Measurements from ENCODE around the gene TRIM52. TPM values are rescaled to one million over a fixed set of nuclear protein-coding genes. Genes with fewer than 3 reads are reported as not detected.
A peak's percentile ranks its signal among the peaks of the same experiment; 100 is the strongest.

The TRIM52 gene
- total and polyA plus RNA-seq, 2 of the 13 experiments (the other 11 are each of a cell fraction or from before 2014, with no cell fraction given) = 7.2 to 11.6 TPM

DNA sequence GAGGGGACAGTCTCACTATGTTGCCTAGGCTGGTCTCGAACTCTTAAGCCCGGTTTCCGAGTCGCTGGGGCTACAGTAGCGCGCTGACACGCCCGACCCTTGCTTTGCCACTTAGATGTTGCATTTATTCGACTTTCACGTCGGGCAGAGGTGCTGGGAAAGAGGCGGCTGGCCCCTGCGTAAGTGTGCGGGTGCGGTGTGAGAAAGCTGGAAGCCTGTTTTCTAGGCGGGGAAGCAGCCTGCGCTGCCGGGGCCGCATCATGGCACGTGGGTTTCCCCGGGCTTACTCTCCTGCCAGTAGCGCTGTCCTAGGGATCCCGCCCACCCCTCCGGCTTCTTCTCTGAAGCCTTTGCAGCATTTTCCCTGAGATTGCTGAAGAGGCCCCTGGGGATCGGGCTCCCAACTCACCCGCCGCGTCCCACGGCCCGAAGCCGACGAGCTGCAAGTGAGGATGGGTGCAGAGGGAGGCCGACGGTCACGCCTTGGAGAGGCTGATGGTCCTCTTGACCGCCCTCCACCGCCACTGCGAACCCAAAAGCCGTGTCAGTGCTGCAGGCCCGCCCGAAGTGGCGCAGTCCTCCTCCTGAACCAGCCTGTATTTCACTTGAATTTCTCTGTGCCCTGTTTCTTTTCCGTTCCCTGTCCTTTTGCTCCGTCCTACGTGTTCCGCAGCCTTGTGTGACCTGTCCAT, 43.7 kb downstream of the TRIM52 start (continued):
- TF ChIP-seq ZNF282 (IDR thresholded peaks at IDR 0.05; ENCODE audit: partially characterized antibody) = no peak
- TF ChIP-seq ZNF761 (CRISPR knock-in tag; conservative IDR thresholded peaks at IDR 0.05) = no peak
- no peak for TF ChIP-seq ZNF460 (CRISPR knock-in tag; IDR thresholded peaks at IDR 0.05; ENCODE audit: borderline replicate concordance)
- TF ChIP-seq ZFP90 (CRISPR knock-in tag; IDR thresholded peaks at IDR 0.05; ENCODE audit: borderline replicate concordance) = no peak
- no peak; the same call in 1 of the 2 replicates for TF ChIP-seq ZNF768 (CRISPR knock-in tag; IDR thresholded peaks at IDR 0.05)
- no peak for TF ChIP-seq PHF5A (CRISPR knock-in tag; IDR thresholded peaks at IDR 0.05; ENCODE audit: low read depth, unreplicated experiment)
- TF ChIP-seq, protein P1, sequence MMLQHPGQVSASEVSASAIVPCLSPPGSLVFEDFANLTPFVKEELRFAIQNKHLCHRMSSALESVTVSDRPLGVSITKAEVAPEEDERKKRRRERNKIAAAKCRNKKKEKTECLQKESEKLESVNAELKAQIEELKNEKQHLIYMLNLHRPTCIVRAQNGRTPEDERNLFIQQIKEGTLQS (CRISPR knock-in tag; IDR thresholded peaks at IDR 0.05) = 0 out of 2 replicates have a peak, but pooled peaks have one; percentile 10
- TF ChIP-seq CBX1 (IDR thresholded peaks at IDR 0.05; ENCODE audit: low read depth) = no peak
- no peak for TF ChIP-seq HOXD1 (CRISPR knock-in tag; IDR thresholded peaks at IDR 0.05)
- TF ChIP-seq ZFAT (CRISPR knock-in tag; conservative IDR thresholded peaks at IDR 0.05) = no peak
- TF ChIP-seq, protein P2, sequence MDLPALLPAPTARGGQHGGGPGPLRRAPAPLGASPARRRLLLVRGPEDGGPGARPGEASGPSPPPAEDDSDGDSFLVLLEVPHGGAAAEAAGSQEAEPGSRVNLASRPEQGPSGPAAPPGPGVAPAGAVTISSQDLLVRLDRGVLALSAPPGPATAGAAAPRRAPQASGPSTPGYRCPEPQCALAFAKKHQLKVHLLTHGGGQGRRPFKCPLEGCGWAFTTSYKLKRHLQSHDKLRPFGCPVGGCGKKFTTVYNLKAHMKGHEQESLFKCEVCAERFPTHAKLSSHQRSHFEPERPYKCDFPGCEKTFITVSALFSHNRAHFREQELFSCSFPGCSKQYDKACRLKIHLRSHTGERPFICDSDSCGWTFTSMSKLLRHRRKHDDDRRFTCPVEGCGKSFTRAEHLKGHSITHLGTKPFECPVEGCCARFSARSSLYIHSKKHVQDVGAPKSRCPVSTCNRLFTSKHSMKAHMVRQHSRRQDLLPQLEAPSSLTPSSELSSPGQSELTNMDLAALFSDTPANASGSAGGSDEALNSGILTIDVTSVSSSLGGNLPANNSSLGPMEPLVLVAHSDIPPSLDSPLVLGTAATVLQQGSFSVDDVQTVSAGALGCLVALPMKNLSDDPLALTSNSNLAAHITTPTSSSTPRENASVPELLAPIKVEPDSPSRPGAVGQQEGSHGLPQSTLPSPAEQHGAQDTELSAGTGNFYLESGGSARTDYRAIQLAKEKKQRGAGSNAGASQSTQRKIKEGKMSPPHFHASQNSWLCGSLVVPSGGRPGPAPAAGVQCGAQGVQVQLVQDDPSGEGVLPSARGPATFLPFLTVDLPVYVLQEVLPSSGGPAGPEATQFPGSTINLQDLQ (CRISPR knock-in tag; IDR thresholded peaks at IDR 0.05) = peak; percentile 71; the same call in 1 of the 2 replicates
- TF ChIP-seq HNRNPLL (IDR thresholded peaks at IDR 0.05; ENCODE audit: low read depth, low read length, poor library complexity, severe bottlenecking) = peak; percentile 80
- no peak for TF ChIP-seq PPARG (CRISPR knock-in tag; conservative IDR thresholded peaks at IDR 0.05)
- TF ChIP-seq PRPF4 (IDR thresholded peaks at IDR 0.05; ENCODE audit: low read depth, low read length, poor library complexity, severe bottlenecking) = no peak
- no peak for TF ChIP-seq ZNF678 (CRISPR knock-in tag; IDR thresholded peaks at IDR 0.05)
- TF ChIP-seq ZSCAN12 (CRISPR knock-in tag; IDR thresholded peaks at IDR 0.05) = no peak
- TF ChIP-seq TEAD3 (CRISPR knock-in tag; optimal IDR thresholded peaks at IDR 0.05; ENCODE audit: borderline replicate concordance) = no peak
- TF ChIP-seq SIX1 (CRISPR knock-in tag; IDR thresholded peaks at IDR 0.05; ENCODE audit: borderline replicate concordance) = no peak
- TF ChIP-seq, protein P3, sequence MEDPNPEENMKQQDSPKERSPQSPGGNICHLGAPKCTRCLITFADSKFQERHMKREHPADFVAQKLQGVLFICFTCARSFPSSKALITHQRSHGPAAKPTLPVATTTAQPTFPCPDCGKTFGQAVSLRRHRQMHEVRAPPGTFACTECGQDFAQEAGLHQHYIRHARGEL (CRISPR knock-in tag; IDR thresholded peaks at IDR 0.05) = 0 out of 2 replicates have a peak, but pooled peaks have one; percentile 69
- TF ChIP-seq IRF2 (CRISPR knock-in tag; IDR thresholded peaks at IDR 0.05) = no peak; the same call in 1 of the 2 replicates
- no peak for TF ChIP-seq SYNCRIP (IDR thresholded peaks at IDR 0.05; ENCODE audit: insufficient read depth, low read depth, low read length)
- no peak for TF ChIP-seq FOXK2 (IDR thresholded peaks at IDR 0.05)
- TF ChIP-seq ZNF121 (CRISPR knock-in tag; IDR thresholded peaks at IDR 0.05) = no peak
- TF ChIP-seq MED1 (CRISPR knock-in tag; IDR thresholded peaks at IDR 0.05) = no peak
- TF ChIP-seq, protein P4, sequence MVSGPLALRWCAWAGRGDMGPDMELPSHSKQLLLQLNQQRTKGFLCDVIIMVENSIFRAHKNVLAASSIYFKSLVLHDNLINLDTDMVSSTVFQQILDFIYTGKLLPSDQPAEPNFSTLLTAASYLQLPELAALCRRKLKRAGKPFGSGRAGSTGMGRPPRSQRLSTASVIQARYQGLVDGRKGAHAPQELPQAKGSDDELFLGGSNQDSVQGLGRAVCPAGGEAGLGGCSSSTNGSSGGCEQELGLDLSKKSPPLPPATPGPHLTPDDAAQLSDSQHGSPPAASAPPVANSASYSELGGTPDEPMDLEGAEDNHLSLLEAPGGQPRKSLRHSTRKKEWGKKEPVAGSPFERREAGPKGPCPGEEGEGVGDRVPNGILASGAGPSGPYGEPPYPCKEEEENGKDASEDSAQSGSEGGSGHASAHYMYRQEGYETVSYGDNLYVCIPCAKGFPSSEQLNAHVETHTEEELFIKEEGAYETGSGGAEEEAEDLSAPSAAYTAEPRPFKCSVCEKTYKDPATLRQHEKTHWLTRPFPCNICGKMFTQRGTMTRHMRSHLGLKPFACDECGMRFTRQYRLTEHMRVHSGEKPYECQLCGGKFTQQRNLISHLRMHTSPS (CRISPR knock-in tag; IDR thresholded peaks at IDR 0.05; ENCODE audit: low read depth) = 0 out of 2 replicates have a peak, but pooled peaks have one; percentile 25
- no peak for TF ChIP-seq ZNF557 (CRISPR knock-in tag; IDR thresholded peaks at IDR 0.05)
- TF ChIP-seq ATAD3A (CRISPR knock-in tag; IDR thresholded peaks at IDR 0.05) = no peak
- TF ChIP-seq ZKSCAN8 (CRISPR knock-in tag; IDR thresholded peaks at IDR 0.05; ENCODE audit: borderline replicate concordance) = no peak

Measured in HepG2 (cell line).